Measurements from ENCODE around the gene MOV10. TPM values are rescaled to one million over a fixed set of nuclear protein-coding genes. Genes with fewer than 3 reads are reported as not detected.
"Not testable (repeated sequence)": the region's sequence is repeated elsewhere in the genome, so short reads cannot be mapped to it uniquely, and the experiment has no call there.

The MOV10 gene
- total RNA-seq, 4 donors from 2014 or later: 75.3 to 161 (median 143) TPM

- Histone ChIP-seq H3K9me3 (no peaks in the 10 kb centered on the region), H3K36me3 (no peaks in the 10 kb centered on the region), H3K4me3 (peak overlapping the region in 2 of 4 donors; percentile 24 to 36), H3K27ac (no peak overlapping the region), H3K27me3 (no peaks in the 10 kb centered on the region), H3K4me1 (peaks cover 0 to 17% (median 4%) of the 10 kb centered on the region in 4 donors)
- DNase-seq: no peak
- TF ChIP-seq CTCF (IDR thresholded peaks at IDR 0.05) (no peak), POLR2A (IDR thresholded peaks at IDR 0.05) (no peak)
Measured at GRCh38 chr1:112722601-112723510, 48.4 kb downstream of the MOV10 start.

- DNase-seq: no peak
- no peak overlapping the region for H3K4me3 ChIP-seq
- H3K27me3 ChIP-seq: no peaks in the 10 kb centered on the region
- H3K27ac ChIP-seq: no peak overlapping the region
- H3K4me1 ChIP-seq: peaks cover 0 to 17% (median 4%) of the 10 kb centered on the region in 4 donors
- TF ChIP-seq CTCF (IDR thresholded peaks at IDR 0.05) (no peak), POLR2A (IDR thresholded peaks at IDR 0.05) (no peak)
- no peaks in the 10 kb centered on the region for H3K9me3 ChIP-seq
- no peaks in the 10 kb centered on the region for H3K36me3 ChIP-seq
Measured at GRCh38 chr1:112723511-112723839, 49.0 kb downstream of the MOV10 start.

DNA sequence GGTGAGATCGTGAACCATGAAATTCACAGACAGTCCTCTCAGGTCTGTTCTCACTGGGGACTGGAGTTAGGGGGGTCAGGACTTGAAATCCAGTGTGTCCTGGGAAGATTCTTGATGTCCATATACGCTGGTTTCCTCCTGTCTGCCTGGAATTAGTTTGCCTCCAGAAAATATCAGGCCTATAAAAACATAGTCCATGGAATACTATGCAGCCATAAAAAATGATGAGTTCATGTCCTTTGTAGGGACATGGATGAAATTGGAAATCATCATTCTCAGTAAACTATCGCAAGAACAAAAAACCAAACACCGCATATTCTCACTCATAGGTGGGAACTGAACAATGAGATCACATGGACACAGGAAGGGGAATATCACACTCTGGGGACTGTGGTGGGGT, 49.8 kb downstream of the MOV10 start:
- H3K27me3 ChIP-seq, H3K27ac ChIP-seq, H3K9me3 ChIP-seq, DNase-seq, H3K4me3 ChIP-seq, H3K36me3 ChIP-seq: not testable (repeated sequence)
- peaks cover 0 to 11% (median 1%) of the 10 kb centered on the region in 4 donors for H3K4me1 ChIP-seq

- H3K27ac ChIP-seq: no peak overlapping the region
- H3K36me3 ChIP-seq: no peaks in the 10 kb centered on the region
- H3K4me3 ChIP-seq: no peak overlapping the region
- TF ChIP-seq POLR2A (IDR thresholded peaks at IDR 0.05): no peak
- TF ChIP-seq CTCF (IDR thresholded peaks at IDR 0.05): no peak
- no peaks in the 10 kb centered on the region for H3K27me3 ChIP-seq
- peaks cover 0 to 6% (median 1%) of the 10 kb centered on the region in 4 donors for H3K4me1 ChIP-seq
- H3K9me3 ChIP-seq: no peaks in the 10 kb centered on the region
- DNase-seq: no peak
Measured at GRCh38 chr1:112727716-112728115, 53.3 kb downstream of the MOV10 start.

DNA sequence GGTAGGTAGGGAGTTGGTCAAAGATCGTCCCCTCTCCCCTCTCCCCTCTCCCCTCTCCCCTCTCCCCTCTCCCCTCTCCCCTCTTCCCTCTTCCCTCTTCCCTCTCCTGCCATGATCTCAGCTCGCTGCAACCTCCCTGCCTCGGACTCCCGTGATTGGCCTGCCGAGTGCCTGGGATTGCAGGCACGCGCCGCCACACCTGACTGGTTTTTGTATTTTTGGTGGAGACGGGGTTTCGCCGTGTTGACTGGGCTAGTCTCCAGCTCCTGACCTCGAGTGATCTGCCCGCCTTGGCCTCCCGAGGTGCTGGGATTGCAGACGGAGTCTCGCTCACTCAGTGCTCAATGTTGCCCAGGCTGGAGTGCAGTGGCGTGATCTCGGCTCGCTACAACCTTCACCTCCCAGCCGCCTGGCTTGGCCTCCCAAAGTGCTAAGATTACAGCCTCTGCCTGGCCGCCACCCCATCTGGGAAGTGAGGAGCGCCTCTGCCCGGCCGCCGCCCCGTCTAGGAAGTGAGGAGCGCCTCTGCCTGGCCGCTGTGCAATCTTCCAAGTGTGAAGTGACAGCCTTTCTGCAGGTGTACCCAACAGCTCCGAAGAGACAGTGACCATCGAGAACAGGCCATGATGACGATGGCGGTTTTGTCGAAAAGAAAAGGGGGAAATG, 54.0 kb downstream of the MOV10 start:
- not testable (repeated sequence) for H3K36me3 ChIP-seq, H3K4me1 ChIP-seq, H3K4me3 ChIP-seq, H3K27me3 ChIP-seq, H3K9me3 ChIP-seq, DNase-seq, H3K27ac ChIP-seq

GRCh38 chr1:112729011-112729410, 54.6 kb downstream of the MOV10 start:
- H3K36me3 ChIP-seq, H3K27me3 ChIP-seq, DNase-seq, H3K4me1 ChIP-seq, H3K4me3 ChIP-seq, H3K27ac ChIP-seq, H3K9me3 ChIP-seq: not testable (repeated sequence)

DNA sequence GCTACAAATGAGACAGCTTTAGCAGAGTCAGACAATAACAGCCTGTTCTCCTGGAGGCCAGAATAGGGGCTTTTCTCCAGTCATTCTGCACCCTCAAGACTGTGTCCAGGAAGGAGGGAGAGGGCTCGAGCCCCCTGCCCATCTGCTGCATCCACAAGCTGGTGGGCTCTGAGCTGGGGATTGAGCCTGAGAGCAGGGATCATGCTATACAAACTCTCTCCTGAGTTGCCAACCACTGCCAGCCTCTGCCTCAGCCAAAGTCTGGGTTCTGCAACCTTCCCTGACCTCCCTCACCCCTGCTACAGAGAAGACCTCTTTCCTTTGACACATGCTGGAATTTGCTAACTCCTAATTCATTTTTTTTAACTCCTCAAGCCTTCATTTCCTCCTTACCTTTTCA, 55.5 kb downstream of the MOV10 start:
- Histone ChIP-seq H3K4me1 (no peaks in the 10 kb centered on the region), H3K27ac (no peak overlapping the region), H3K4me3 (no peak overlapping the region), H3K36me3 (no peaks in the 10 kb centered on the region), H3K9me3 (no peaks in the 10 kb centered on the region), H3K27me3 (no peaks in the 10 kb centered on the region)
- DNase-seq: no peak
- TF ChIP-seq POLR2A (IDR thresholded peaks at IDR 0.05) (no peak), CTCF (IDR thresholded peaks at IDR 0.05) (no peak)
